ENCODE data around the gene NKTR.

The NKTR gene

GRCh38 chr3:42672515-42672914 lies 72.0 kb downstream of the NKTR start:
- TF ChIP-seq CTCF (IDR thresholded peaks at IDR 0.05; ENCODE audit: low read length): no peak
- TF ChIP-seq EZH2phosphoT487 (IDR thresholded peaks at IDR 0.05; ENCODE audit: low read length): no peak
- TF ChIP-seq EZH2 (optimal IDR thresholded peaks at IDR 0.05; ENCODE audit: low read depth, low read length): no peak
- H3K79me2 ChIP-seq (ENCODE audit: low read length): no peaks in the 10 kb centered on the region
- no peak overlapping the region for H3K4me3 ChIP-seq (ENCODE audit: low read length)
- no peaks in the 10 kb centered on the region for H3F3A ChIP-seq (ENCODE audit: insufficient read depth, low read length)
- H4K20me1 ChIP-seq (ENCODE audit: insufficient read depth, low read length): no peaks in the 10 kb centered on the region
- H3K9ac ChIP-seq (ENCODE audit: low read length): no peak overlapping the region
- no peak overlapping the region for H2AFZ ChIP-seq (ENCODE audit: low read length)
- no peak overlapping the region for H3K27ac ChIP-seq (ENCODE audit: low read length)
- H3K36me3 ChIP-seq (replicated peaks; ENCODE audit: insufficient read depth, low read length): no peaks in the 10 kb centered on the region
- H3K4me1 ChIP-seq (ENCODE audit: low read length): no peaks in the 10 kb centered on the region
- no peaks in the 10 kb centered on the region for H3K9me3 ChIP-seq (replicated peaks; ENCODE audit: insufficient read depth, low read length)
- H3K9me2 ChIP-seq (replicated peaks; ENCODE audit: insufficient read depth, low read length): no peaks in the 10 kb centered on the region
- H3K4me2 ChIP-seq (ENCODE audit: low read depth, low read length): no peak overlapping the region
- H3K27me3 ChIP-seq (replicated peaks; ENCODE audit: insufficient read depth, low read length): no peaks in the 10 kb centered on the region
- no peak for DNase-seq

- no peak overlapping the region for H2AFZ ChIP-seq (ENCODE audit: low read length)
- no peak overlapping the region for H3K4me3 ChIP-seq (ENCODE audit: low read length)
- no peak for DNase-seq
- H3K27me3 ChIP-seq (replicated peaks; ENCODE audit: insufficient read depth, low read length): no peaks in the 10 kb centered on the region
- H3K27ac ChIP-seq (ENCODE audit: low read length): no peak overlapping the region
- H3K9ac ChIP-seq (ENCODE audit: low read length): no peak overlapping the region
- no peaks in the 10 kb centered on the region for H3K4me1 ChIP-seq (ENCODE audit: low read length)
- H3K4me2 ChIP-seq (ENCODE audit: low read depth, low read length): no peak overlapping the region
- H3K79me2 ChIP-seq (ENCODE audit: low read length): no peaks in the 10 kb centered on the region
- H3K9me2 ChIP-seq (replicated peaks; ENCODE audit: insufficient read depth, low read length): no peaks in the 10 kb centered on the region
- no peaks in the 10 kb centered on the region for H3K36me3 ChIP-seq (replicated peaks; ENCODE audit: insufficient read depth, low read length)
- TF ChIP-seq EZH2phosphoT487 (IDR thresholded peaks at IDR 0.05; ENCODE audit: low read length) (no peak), CTCF (IDR thresholded peaks at IDR 0.05; ENCODE audit: low read length) (no peak), EZH2 (optimal IDR thresholded peaks at IDR 0.05; ENCODE audit: low read depth, low read length) (no peak)
- H3F3A ChIP-seq (ENCODE audit: insufficient read depth, low read length): no peaks in the 10 kb centered on the region
- H4K20me1 ChIP-seq (ENCODE audit: insufficient read depth, low read length): no peaks in the 10 kb centered on the region
- no peaks in the 10 kb centered on the region for H3K9me3 ChIP-seq (replicated peaks; ENCODE audit: insufficient read depth, low read length)
These were observed 72.6 kb downstream of the NKTR start for GRCh38 chr3:42673082-42673481.

GRCh38 chr3:42674146-42674545 lies 73.7 kb downstream of the NKTR start:
- TF ChIP-seq CTCF (IDR thresholded peaks at IDR 0.05; ENCODE audit: low read length) (no peak), EZH2phosphoT487 (IDR thresholded peaks at IDR 0.05; ENCODE audit: low read length) (no peak), EZH2 (optimal IDR thresholded peaks at IDR 0.05; ENCODE audit: low read depth, low read length) (no peak)

More at GRCh38 chr3:42674146-42674545, 73.7 kb downstream of the NKTR start:
- DNase-seq: no peak
- no peak overlapping the region for H3K4me3 ChIP-seq (ENCODE audit: low read length)
- no peaks in the 10 kb centered on the region for H3K27me3 ChIP-seq (replicated peaks; ENCODE audit: insufficient read depth, low read length)
- H3K9ac ChIP-seq (ENCODE audit: low read length): no peak overlapping the region
- H3K4me2 ChIP-seq (ENCODE audit: low read depth, low read length): no peak overlapping the region
- H2AFZ ChIP-seq (ENCODE audit: low read length): no peak overlapping the region
- no peaks in the 10 kb centered on the region for H3K9me3 ChIP-seq (replicated peaks; ENCODE audit: insufficient read depth, low read length)
- no peaks in the 10 kb centered on the region for H3K79me2 ChIP-seq (ENCODE audit: low read length)
- H3F3A ChIP-seq (ENCODE audit: insufficient read depth, low read length): no peaks in the 10 kb centered on the region
- H3K9me2 ChIP-seq (replicated peaks; ENCODE audit: insufficient read depth, low read length): no peaks in the 10 kb centered on the region
- no peaks in the 10 kb centered on the region for H3K36me3 ChIP-seq (replicated peaks; ENCODE audit: insufficient read depth, low read length)
- no peaks in the 10 kb centered on the region for H3K4me1 ChIP-seq (ENCODE audit: low read length)
- H4K20me1 ChIP-seq (ENCODE audit: insufficient read depth, low read length): no peaks in the 10 kb centered on the region
- H3K27ac ChIP-seq (ENCODE audit: low read length): no peak overlapping the region
